Stimulated activated CD4-positive, alpha-beta T cell treated with anti-CD3 and anti-CD28 coated beads, Interleukin-4, amount 100 ng/mL, for 4 hours (primary cell): Measurements from ENCODE around the gene GALNT18.
"Not testable (repeated sequence)": the region's sequence is repeated elsewhere in the genome, so short reads cannot be mapped to it uniquely, and the experiment has no call there.

Experiments
- DNase-seq, 2 experiments: peaks; one replicate each; pipeline ENCODE4 v3.0.0-alpha.2; 2020

GALNT18 gene

GRCh38 chr11:11378184-11378940, 243.4 kb downstream of the GALNT18 start:
- DNase-seq: no peak

DNA sequence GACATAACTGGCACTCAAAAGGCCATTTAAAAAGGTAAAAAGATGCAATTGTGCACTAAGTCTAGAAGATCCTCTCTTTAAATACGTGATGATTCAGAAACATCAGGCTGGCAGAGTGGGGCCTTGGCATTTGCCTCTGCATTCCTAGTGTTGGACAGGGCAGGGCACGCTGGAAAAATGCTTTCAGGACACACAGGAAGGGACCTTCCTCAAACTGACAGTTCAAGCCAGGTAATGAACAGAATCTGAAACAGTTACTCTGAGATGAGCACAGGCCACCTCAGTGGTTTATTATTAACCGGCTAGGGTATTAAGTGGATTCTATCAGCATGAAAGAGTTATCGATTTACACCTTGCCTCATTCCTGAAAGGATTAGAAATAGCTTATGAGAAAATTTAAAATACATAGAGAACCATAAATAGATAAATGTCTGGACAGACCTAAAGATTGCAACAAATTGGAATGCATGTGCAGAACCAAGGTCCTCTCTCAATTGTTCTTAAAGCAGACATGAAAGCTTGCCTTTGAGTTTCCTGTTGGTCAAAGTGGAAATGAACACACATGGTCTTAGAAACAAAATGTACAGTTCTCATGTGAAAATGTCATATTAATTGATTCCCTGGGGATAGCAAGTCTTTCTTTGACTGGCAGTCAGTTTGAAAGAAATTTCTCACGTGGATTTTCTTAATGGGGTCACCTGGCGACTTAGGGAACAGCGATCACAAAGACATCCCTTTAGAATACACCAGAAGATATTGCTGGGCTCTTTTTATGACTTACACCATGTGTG, 247.3 kb downstream of the GALNT18 start:
- DNase-seq: no peak

DNA sequence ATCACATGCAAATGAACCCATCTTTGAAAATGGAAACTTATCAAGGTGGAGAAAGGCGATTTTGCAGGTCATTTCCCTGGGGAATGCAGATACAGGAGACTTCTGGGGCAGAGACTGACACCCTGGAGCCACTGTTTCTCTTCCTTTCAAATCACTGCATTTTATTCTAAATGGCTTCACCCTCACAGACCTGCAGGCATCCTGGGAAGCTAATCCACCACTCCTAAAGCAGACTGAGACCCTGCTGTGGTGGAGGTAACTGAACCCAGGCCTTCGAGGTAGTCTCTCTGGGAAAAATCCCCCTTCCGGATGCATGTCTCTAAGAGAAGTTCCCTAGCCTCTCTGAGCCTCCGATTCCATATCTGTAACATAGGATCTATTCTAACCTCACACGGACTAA, 247.9 kb downstream of the GALNT18 start:
- DNase-seq: no peak

GRCh38 chr11:11372461-11372860, 249.3 kb downstream of the GALNT18 start:
- no peak for DNase-seq

DNA sequence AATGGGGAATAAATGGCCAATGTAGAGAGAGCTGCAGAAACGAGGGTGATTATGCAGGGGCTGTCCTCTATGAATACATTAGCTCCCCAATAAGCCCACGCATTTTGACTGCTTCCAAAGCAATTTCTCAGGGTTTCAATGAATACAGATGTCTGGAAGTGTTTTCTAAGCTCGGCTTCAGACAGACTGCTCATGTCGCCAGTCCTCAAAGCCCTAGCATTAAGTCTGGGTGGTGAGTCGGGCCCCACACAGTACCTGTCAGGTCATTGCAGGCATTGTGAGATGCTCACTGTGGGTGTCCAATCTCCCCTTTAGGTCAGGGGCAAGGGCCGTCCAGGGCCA, 250.9 kb downstream of the GALNT18 start:
- DNase-seq: no peak

- DNase-seq: no peak
Observed at GRCh38 chr11:11370255-11370961, 251.4 kb downstream of the GALNT18 start.

- DNase-seq: no peak
Observed at GRCh38 chr11:11366793-11367192, 255.0 kb downstream of the GALNT18 start.

- DNase-seq: no peak
Observed at GRCh38 chr11:11363674-11364073, 258.1 kb downstream of the GALNT18 start.

DNA sequence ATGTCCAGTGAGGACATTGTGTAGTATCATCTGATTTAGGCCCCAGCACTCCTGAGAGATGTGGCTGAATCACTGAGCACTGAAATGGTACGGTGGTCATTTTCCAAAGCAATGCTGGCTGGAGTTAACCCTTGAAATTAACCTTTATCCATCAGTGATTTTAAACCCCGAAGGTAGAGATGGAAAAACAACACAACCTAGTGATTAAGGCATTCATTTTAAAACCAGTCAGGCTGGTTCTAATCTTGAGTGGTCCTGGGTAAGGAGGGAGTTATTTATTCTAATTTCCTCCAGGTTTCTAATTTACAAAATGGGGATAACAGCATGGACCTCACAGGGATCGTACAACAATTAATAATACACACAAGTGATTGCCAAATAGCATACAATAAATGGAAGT, 262.2 kb downstream of the GALNT18 start:
- DNase-seq: no peak

DNA sequence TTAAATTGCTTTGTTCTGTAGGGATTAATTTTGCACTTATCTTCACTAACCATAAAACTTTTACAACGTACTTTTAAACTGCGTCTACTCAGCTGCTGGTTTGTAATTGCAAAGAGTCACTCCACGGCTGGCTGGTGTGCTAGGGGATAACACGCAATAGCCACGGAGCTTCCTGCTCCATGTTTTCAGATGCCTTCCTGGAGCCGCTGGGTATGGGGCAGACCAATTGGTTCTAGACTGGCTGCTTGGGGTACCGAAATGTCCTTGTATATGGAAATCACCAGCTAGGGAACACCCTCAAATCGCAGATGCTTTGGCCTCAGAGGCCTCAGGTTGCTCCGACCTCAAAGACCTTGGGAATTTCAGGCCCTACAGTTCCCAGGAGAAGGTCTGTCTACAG, 265.0 kb downstream of the GALNT18 start:
- no peak for DNase-seq

DNA sequence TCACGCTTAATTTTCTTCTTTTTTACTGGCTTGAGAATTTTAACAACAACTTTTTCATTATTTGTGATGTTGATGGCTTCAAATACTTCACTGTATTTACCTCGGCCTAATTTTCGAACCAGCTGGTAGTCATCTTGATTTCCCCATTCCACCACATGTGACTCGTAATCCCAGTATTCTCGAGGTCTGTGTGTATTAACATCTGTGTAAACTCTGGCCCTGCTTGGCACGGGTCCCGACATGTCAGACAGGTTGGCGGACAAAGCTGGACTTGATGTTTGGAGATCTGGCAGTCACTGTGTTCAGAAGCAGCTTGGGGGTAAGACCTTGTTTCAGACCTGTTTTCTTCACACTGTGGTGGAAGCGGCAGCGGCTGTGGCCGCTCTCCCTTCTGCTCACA, 268.9 kb downstream of the GALNT18 start, which contains the start of gene CSNK2A3:
Gene CSNK2A3, minus strand, starts transcription at position 373 of the 400 bp plus-strand sequence. Its CDS starts 131 bp downstream, at position 242.
- not testable (repeated sequence) for DNase-seq

DNA sequence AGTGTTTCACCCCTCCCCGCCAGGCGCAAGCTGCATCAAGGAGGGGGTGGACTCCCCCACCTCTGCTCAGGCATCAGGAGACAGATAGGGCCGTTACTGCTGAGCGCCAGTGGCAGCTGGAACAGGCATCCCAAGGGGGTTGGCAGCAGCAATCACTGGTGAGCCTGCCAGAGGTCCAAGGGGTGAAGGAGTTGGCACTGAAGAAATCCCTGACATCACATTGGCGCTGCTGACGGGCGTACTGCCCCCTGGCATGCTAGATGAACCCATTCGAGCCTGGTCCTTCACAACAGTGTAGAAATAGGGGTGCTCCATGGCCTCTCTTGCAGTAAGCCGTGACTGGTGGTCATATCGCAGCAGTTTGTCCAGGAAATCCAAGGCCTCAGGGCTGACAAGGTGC, 270.0 kb downstream of the GALNT18 start:
- not testable (repeated sequence) for DNase-seq

- DNase-seq: no peak
Observed at GRCh38 chr11:11351042-11351586, 270.7 kb downstream of the GALNT18 start.

- no peak for DNase-seq
Observed at GRCh38 chr11:11349870-11350337, 271.9 kb downstream of the GALNT18 start.

- DNase-seq: no peak
Observed at GRCh38 chr11:11349106-11349825, 272.5 kb downstream of the GALNT18 start.

DNA sequence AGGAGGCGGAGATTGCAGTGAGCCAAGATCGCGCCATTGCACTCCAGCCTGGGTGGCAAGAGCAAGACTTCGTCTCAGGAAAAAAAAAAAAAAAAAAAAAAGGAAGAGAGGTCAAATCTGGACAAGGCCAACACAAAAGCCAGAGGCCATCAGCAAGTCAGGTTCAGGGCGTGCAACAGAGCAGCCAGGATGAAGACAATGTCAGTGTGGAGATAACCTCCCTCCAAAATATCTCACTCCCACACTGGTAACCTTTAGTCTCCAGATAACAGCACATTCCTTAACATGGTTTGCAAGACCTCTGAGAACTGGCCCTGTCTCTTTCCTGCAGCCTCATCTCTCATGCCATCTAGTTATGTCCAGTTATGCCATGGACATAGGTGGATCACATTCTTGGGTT, 273.5 kb downstream of the GALNT18 start:
- no peak for DNase-seq

DNA sequence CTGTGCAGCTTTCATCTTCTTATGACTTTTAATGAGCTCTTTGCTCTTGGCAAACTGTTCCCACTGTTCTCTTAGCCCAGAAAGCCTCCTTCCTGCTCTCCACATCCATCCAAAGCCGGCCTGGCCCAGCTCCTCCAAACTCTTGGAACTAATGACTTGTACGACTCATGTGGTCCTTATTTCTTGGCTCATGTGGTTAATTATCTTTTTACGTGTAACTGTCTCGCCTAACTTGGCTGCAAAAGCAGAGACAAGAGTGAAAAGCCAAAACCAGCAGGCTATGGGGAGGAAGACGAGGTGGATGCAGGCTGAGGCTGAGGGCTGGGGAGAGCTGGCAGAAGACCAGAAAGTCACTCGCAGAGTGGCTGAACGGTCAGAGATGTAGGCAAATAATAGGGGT, 274.2 kb downstream of the GALNT18 start:
- DNase-seq: no peak

- DNase-seq: no peak
Observed at GRCh38 chr11:11346303-11346702, 275.5 kb downstream of the GALNT18 start.

DNA sequence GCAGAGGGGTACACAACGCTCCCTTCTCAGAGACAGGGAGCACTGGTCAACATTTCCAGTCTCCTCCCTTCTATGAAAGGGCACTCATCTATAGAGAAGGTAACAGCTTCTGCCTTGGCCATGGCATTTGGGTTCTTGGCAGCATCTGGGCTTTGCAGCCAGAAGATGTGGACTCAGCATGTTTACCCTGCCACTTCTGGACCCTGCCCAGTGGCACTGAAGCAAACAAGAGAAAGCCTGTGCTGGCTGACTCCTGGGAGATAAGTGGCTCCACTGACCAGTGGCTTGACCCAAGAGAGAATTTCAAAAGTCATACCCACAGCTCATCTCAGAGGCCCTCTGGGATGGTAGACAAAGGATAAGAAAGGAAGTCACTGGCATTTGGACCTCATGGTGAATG, 276.7 kb downstream of the GALNT18 start:
- no peak for DNase-seq

GRCh38 chr11:11344045-11344444, 277.8 kb downstream of the GALNT18 start:
- no peak for DNase-seq

GRCh38 chr11:11338304-11338703, 283.5 kb downstream of the GALNT18 start:
- DNase-seq: no peak

- DNase-seq: no peak
Observed at GRCh38 chr11:11336664-11337063, 285.1 kb downstream of the GALNT18 start.

DNA sequence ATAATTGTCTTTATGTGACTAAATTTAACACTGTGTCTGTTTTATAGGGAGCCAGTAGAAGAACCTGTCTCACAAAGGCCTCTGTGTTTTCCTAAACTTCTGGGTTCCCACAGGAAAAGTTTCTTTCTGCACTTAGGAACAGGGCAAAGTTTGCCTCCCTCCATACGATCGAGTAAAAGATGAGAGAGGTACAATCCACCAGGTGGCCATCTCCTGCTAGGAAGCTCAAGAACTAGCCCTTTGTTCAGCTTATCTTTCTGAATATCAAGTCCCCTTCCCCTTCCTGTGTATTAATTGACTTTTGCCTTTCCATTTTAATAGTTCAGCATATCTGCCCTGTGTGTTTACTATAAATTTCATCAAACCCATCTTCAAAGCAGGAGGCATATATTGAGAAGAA, 286.8 kb downstream of the GALNT18 start:
- no peak for DNase-seq
